GM10847 (cell line): Measurements from ENCODE around the gene MAN2B2.

ENCODE experiments used
- POLR2A ChIP-seq: IDR thresholded peaks from 2 replicates; pipeline ENCODE4 v1.6.1; 2011; ENCODE audit not compliant: insufficient read length; ENCODE audit errors: extremely low read depth

MAN2B2 gene

GRCh38 chr4:6538111-6538510 lies 36.9 kb upstream of the MAN2B2 start:
- no peak for TF ChIP-seq POLR2A

DNA sequence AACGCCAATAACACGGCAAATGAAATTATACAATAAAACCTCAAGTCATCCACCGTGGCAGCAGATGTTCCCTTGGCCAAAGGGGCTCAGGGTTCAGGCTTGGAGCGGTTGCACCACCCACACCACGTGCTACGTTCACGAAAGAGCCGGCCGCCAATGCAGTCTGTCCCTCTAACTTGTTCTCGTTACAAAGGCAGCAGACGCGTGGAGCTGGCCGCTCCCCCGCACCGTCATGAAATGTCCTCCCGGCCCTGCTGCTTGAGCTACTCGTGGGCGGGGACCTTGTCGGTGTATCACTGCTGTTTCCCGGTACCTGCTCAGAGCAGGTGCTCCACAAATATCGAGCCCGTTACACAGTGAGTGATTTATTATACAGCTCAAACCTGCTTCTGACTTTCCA lies 36.4 kb upstream of the MAN2B2 start:
- TF ChIP-seq POLR2A, result no peak

DNA sequence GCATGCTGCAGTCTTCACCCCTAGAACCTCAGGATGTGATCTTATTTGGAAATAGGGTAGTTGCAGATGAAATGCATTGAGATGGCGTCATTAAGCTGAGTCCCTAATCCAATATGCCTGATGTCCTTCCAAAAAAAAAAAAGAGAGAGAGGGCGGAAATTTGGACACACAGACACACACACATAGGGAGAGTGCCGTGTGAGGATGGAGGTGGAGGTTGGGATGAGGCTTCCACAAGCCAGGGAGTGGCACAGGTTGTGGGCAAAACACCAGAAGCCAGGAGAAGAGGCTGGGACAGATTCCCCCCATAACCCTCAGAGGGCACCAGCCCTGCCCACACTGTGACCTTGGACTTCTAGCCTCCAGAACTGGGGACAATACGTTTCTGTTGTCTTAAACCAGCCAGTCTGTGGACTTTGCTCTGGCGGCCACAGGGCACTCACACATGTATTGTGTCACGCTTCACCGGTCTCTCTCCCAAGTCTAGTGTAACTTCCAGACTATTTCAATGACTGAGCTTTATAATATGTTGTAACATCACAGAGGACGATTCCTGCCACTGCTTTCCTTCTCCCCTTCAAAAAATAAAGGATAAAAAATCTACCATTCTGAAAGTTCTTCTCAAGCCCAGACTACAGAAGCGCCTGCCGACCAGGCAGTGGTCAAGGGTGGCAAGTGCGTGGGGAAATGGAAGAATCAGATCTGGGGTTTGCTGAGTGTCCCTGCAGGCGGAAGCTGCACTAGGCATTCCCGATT lies 35.8 kb upstream of the MAN2B2 start:
- no peak for TF ChIP-seq POLR2A

DNA sequence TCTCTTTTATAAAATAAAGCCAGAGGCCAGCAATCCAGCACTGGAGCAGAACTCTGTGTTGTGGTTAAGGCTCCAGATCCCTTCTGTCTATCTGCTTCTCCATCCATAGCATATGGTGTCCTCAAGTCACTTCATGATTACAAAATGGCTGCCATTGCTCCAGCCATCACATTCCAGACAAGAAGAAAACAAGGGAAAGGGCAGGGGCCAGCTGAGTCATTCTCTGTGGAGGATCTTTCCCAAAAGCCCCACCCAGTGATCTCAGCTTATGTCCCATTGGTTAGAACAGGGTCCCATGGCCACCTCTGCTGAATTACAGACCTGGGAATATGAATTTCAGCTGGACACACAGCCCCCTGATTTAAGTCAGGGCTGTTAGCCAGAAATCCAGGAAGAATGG lies 34.1 kb upstream of the MAN2B2 start:
- no peak for TF ChIP-seq POLR2A

DNA sequence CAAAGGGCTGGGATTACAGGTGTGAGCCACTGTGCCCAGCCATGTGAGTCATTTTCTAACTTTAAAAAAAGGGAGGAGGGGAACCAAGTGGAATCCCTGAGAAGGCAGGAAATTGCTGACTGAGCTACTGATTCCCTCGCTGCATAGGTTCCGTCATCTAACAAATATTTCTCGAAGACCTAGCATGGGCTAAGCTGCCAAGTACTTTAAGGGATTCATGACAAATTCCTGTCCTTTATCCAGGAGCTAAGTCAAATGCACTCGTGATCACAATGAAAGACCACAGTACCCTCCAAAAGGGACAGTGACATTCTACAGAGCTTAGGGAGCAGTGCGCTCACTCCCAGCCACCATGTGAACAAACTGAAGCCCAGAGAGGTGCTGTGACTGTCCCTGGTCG lies 33.2 kb upstream of the MAN2B2 start:
- TF ChIP-seq POLR2A, result no peak

DNA sequence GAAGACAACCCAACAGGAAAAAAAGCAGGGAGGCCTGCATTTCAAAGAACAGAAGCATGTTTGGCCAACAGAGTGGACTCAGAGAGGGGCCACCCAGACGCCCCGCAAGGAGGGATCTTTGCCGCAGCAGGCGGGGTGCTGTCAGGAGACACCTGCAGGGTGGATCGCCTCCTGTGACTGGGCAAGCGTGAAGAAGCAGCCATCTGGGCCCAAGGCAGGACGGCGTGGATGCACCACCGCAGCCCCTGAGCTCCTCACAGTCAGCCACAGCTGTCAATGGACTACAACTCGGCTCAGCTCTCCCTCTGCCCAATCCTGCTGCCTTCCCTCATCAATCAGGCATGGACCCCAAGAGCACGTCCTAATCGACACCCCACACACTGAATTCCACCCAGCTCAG lies 32.0 kb upstream of the MAN2B2 start:
- no peak for TF ChIP-seq POLR2A

DNA sequence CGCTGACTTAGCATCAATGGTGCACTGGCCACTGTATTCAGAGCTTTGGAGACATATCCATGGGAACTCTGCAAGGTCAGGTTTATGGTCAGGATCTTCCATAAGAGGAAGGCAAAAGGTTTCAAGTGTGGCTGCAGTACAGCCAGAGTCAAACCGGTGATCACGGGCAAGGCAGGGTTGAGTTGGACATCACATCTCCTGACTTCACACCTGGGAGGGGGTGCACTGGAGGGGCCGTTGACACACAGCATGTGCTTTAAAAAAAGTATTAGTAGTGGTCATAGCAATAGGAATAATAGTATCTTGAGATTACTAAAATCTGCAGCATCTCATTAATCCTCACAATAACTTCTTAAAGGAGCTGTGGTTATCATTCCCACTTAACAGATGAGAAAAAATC lies 28.9 kb upstream of the MAN2B2 start:
- TF ChIP-seq POLR2A, result no peak

GRCh38 chr4:6546681-6547447 lies 28.1 kb upstream of the MAN2B2 start:
- no peak for TF ChIP-seq POLR2A

GRCh38 chr4:6548201-6548881 lies 26.6 kb upstream of the MAN2B2 start:
- no peak for TF ChIP-seq POLR2A

DNA sequence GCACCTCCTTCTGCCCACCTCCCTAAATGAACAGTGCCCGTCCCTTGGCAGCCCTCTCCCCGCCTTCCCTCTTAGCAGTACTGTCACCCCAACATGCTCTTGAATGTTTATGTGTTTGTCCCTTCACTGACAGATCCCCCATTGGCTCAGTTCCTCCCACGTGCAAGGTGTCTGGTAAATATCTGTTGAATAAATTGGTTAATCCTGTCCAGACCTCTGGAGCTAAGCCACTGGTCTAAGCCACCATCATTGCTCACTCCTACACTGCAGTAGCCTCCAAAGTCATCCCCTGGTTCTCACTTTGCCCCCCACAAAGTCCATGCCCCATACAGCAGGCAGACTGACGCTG lies 26.1 kb upstream of the MAN2B2 start:
- TF ChIP-seq POLR2A, result no peak

DNA sequence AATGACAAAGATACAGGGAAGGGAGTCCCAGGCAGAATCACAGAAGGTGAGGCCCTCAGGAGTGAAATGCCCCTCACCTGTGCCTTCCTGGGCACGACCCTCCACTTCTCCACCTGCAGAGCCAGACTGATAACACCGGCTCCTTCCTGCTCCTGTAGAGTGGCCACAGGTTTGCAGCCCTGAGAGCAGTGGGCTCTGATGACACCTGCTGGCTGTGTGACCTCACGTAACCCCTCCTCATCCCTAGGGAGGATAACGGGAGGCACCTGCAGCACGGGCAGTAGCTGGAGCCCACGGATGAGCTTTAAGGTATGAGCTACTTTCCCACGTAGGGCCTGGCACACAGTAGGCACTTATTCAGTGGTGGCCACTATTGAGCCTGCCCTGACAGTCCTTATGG lies 25.5 kb upstream of the MAN2B2 start:
- TF ChIP-seq POLR2A, result no peak

DNA sequence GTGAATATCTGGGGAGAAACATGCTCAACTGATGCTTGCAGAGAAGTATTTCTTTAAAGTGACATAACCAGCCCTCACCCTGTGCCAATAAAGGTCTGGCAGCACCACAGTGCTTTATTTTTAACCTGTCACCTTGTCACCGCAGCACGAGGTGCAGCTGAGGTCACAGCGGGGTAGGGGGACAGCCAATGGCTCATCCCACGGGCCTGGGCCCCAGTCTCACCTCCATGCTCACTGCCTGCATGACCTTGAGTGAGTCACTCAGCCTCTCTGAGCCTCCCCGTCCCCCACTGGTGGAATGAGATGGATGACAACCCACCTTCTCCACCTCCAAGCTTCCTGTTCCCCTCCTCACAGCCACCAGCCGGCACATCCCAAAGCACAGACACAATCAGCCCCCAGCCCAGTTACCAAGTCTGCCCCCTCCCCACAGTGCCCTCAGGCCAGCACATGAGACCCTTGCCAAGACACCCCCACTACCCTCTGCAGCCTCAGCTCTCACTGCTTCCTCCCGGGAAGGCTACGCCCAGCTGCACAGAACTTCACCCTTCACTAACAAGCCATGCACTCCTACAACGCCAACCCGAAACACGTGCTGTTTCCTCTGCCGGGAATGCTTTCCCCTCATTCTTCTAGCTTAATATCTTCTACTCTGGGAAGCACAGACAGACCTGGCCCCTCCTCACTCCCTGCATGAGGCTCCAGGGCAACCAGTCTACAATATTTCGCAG lies 24.9 kb upstream of the MAN2B2 start:
- no peak for TF ChIP-seq POLR2A

- TF ChIP-seq POLR2A, result no peak
These were observed 24.2 kb upstream of the MAN2B2 start for GRCh38 chr4:6550821-6551220.

DNA sequence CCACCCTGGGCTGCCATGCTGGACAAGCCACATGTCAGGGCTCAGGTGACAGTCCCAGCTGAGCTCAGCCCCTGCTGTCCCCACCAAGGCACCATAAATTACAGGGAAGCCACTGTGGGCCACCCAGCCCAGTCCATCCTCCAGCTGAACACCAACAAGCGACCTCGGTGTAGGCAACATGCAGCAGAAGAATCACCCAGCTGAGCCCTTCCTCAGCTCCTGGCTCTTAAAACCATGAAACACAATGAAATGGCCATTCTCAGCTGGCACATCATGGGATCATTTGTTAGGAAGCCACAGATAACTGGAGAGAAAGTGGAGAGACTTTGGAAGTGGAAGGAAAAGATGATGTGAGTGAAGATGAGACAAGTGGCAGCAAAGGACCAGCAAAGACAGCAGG lies 23.3 kb upstream of the MAN2B2 start:
- no peak for TF ChIP-seq POLR2A

GRCh38 chr4:6555519-6555918 lies 19.5 kb upstream of the MAN2B2 start:
- no peak for TF ChIP-seq POLR2A
